OCI-M2 (cell line): ENCODE results near the gene SPATA20.

Experiments used
- DNase-seq: peaks from one replicate; lab custom pipeline; 2025; ENCODE audit not compliant: unreplicated experiment; lab: John Stamatoyannopoulos, UW

SPATA20 gene

DNA sequence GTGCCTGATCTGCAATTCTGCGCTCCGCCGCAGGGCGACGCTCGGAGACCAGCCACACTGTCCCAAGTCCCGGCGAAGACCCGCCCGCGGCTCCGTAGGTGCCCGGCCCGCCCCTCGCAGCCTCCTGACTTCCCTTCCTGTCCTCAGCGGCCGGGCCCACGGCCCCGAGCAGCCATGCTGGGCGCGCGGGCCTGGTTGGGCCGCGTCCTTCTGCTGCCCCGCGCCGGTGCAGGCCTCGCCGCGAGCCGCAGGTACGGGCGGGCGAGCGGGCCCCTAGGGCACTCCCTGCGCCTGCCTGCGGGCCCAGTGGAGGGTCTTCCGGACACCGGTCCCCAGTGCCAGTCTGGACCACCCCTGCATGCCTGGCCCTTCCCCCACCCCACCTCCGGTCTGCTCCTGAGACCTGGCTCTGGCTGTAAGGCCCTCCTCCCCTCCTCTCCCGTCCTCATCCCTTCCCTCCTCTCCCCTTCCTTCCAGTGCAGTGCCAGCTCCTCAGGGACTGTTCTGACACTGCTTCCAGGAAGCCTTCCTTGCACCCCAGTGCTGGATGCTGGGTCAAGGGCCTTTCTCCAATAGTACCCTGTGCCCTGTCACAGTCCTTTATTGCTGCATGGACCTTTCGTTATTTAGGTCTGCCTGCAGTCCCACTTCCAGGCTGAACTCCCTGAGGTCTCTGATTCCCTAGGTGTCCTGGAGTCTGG lies at the start of gene SPATA20:
Gene SPATA20 (plus strand): TSS at position 140 of the 701 bp plus-strand sequence. CDS start 35 bp downstream, at position 175.
- no peak for DNase-seq

- no peak for DNase-seq
Measured at GRCh38 chr17:50498021-50498874, 48.7 kb upstream of the SPATA20 start.

DNA sequence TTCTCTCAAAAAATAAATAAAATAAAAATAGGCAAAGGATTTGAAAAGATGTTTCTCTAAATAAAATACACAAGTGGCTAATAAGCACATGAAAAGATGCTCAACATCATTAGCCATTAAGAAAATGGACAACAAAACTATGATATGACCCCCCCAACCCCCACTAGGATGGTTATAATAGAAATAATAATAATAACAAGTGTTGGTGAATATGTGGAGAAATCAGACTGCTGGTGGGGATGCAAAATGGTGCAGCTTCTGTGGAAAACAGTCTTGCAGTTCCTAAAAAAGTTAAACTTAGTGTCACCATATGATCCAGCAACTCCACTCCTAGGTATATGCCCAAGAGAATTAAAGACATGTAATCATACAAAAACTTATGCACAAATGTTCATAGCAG lies 47.7 kb upstream of the SPATA20 start:
- DNase-seq, result no peak

- no peak for DNase-seq
Measured at GRCh38 chr17:50499721-50500120, 47.3 kb upstream of the SPATA20 start.

GRCh38 chr17:50501054-50501453 lies 45.9 kb upstream of the SPATA20 start:
- DNase-seq, result no peak

DNA sequence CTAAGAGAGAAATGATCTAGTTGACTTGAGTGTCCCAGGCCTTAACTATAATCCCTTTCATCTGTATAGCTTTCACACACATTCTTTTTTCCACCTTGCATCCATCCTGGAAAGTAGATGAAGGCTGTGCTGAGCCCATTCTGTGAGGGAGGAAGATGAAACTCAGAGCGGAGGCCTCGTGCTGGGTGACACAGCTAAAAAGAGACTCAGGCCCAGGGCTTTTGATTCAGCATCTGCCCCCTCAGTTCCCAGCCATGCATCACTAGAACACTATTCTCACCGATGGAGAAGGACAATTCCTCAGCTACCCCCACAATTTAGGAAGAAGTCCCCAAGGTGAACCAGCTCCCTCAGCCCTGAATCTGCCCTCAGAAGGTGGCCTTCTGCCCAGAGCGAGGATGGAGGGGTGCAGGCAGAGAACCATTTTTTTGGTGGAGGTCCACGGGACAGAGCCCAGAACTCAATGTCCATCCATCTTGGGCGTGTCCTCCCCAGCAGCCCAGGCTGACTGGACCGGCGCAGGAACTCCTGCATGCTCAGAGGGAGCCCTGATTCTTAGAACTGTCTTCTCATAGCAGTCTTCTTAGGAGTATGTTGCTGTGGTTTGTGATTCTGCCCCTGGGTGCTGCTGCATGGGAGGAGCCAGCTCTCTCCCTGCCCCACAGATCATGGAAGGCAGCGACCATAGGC lies 44.5 kb upstream of the SPATA20 start:
- DNase-seq, result no peak

- no peak for DNase-seq
Measured at GRCh38 chr17:50505591-50506130, 41.3 kb upstream of the SPATA20 start.

- no peak for DNase-seq
Measured at GRCh38 chr17:50506298-50506697, 40.7 kb upstream of the SPATA20 start.

DNA sequence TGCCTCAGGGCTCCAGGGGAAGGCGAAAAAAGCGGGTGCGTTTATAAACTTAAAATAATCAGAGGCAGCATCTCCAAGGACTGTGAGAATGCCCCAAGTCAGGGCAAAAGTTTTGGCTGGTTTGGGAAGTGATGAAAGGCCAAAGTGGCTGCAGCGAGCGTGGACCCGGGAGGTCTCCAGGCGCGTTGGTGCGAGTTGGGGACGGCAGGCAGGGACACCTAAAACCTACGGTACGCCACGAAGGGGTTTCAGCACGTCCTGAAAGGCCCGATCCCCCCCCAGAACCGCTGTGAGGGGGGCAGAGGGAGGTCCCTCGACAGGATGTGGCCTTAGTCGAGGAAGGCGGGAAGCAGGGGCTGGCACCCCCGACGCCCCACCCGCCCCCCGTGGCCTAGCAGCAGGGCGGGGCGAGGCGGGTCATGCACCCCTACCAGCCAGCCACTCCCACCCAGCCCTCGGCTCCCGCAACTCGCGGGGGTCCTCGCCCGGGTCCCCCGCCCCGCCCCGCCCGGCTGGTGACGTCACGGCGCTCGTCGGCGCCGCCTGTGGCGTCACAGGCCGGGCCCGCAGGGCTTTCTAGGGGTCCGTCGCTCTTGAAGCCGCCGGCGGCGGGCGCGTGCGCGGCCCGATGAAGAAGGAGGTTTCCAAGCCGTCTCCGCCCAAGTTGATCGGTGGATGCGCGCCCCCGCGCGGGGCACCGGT lies 39.0 kb upstream of the SPATA20 start, which contains the start of gene MYCBPAP:
Gene MYCBPAP (plus strand): TSS at position 569 of the 702 bp plus-strand sequence. CDS start 236 bp downstream, outside the sequence.
- no peak for DNase-seq

- DNase-seq, result no peak
Measured at GRCh38 chr17:50508573-50509460, 38.2 kb upstream of the SPATA20 start.

GRCh38 chr17:50511058-50511457 lies 35.9 kb upstream of the SPATA20 start:
- no peak for DNase-seq

DNA sequence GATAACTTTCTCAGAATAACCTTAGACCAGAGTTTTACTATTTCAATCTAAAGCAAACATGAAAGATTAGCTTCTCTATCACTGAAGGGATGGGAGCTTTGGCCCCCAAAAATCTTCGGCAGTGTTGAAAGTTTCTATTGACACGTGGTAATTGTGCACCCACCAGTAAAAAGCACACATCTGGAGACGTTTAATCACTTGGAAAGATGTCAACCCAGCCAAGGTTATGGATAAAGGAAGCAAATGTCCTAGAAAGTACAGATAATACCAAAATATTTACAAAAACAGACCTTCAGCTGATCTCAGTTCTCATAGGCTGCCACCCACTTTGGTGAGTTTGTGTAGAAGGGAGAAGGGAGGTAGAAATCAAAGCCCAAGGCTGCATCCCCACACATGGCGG lies 33.5 kb upstream of the SPATA20 start:
- DNase-seq, result no peak

- DNase-seq, result no peak
Measured at GRCh38 chr17:50514388-50514787, 32.6 kb upstream of the SPATA20 start.

DNA sequence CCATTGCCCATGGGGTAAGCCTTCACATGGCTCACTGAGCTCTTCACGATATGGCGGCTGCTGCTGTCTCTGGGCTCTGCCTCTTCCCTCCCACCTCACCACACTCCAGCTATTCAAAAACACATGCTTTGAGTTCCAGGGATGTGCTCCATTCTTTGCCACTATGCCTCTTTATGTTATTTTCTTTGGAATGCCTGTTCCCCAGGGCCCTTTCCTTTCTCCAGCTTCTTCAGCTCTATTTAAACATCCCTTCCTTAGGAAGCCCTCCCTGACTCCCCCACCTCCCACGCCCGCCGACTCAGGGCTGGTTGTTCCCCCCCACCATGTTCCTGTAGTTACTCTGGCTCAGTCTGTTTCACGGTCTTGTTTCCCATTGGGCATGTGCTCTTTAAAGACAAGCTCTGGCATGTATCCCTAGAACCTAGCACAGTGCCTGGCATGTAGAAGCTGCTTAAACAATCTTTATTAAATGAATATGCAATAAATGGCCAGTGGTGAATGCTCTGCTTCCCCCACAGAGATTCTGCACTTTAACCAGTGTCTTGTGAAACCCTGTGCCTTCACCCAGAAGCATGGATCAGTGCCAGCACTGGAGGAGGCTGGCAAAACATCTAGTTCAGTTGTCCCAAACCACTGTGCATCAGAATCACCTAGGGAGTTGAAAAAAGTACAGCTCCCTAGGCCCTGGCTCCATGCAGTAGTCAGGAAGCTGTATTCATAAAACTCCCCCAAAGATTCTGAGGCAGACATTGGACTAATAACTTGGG lies 31.9 kb upstream of the SPATA20 start:
- DNase-seq, result no peak

GRCh38 chr17:50517011-50517410 lies 30.0 kb upstream of the SPATA20 start:
- DNase-seq, result no peak

DNA sequence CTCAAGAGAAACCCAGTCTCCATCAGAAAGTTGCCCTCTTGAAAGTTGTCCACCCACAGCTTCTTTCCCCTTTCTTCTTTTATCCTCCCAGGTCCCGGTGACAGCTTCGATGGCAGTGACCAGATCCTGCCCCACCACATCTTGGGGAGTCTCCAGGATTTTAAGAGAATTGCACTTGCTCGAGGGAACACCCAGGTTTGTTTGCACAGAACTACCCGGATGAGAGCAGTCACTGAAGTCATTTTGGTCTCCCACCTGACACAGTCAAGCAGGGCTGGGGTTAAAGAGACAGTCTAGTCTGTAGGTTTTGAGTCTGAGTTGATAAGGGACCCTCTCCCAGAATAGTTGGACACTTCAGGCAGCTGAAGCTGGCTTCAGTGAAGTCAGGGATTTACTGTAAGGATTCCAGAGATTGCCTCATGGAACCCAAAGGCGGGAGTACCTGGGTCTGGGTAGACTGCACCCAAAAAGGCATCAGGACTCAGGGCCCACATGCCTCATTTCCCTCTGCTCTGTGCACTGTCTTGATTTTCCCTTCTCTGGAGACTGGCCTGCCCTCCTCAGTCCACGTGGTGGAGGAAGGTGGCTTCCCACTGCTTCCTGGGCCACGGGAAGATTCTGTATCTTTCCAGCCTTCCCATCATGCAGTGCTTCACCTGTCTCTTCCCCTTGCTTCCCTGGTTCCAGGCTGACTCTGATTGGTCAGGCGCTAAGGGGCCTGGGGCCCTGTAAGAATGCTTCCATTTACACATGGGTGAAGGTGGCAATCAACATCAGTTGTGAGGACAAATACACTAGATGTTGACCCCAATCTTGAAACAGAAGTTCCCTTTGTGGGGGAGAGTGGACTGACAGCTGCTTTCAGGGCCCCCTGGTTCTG lies 29.2 kb upstream of the SPATA20 start:
- DNase-seq, result no peak

DNA sequence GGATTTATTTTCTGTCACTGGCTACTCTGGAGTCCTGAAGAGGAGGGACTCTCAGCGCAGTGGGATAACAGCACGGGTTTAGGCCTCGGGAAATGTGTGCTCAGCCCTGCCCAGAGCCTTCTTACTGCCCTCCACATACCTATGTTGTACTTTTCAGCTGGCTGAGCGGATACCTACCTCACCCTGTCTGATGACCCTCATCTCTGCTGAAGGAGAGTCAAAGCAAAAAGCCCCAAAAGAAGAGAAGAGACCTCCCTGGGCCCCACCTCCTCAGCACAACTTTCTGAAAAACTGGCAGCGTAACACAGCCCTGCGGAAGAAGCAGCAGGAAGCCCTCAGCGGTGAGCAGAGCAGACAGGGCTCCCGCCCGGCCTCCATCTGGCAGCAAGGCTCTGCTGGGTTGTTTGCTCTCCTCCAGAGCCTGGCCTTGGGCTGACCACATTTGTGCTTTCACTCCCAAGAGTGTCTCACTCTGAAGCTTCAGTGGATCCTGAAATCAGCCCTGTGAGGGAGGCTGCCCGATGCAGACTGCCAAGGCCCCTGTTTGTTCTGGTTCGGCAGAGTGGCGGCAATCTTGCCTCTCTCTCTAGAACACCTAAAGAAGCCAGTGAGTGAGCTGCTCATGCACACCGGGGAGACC lies 28.5 kb upstream of the SPATA20 start:
- DNase-seq, result no peak
